ENCODE measurements around the gene LIN52. TPM values are rescaled to one million over a fixed set of nuclear protein-coding genes. Genes with fewer than 3 reads are reported as not detected.

The LIN52 gene
- total RNA-seq, 1 donor = 10.0 TPM

DNA sequence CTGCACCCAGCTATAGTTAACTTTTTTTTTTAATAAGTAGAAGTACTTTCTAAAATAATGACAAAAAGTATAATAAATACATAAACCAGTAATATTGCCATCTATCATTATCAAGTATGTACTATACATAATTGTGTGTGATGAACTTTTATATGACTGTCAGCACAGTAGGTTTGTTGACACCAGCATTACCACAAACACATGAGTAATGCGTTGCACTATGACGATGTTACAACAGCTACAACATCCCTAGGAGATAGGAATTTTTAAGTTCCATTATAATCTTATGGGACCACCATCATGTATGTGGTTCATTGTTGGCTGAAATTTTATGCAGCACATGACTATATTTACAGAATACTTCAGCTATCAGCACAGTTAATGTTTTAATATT lies 91.6 kb downstream of the LIN52 start:
- DNase-seq (ENCODE audit: low read depth) = no peak
- no peak overlapping the region for H3K4me3 ChIP-seq (ENCODE audit: low read depth, low read length)
- TF ChIP-seq, protein P1, sequence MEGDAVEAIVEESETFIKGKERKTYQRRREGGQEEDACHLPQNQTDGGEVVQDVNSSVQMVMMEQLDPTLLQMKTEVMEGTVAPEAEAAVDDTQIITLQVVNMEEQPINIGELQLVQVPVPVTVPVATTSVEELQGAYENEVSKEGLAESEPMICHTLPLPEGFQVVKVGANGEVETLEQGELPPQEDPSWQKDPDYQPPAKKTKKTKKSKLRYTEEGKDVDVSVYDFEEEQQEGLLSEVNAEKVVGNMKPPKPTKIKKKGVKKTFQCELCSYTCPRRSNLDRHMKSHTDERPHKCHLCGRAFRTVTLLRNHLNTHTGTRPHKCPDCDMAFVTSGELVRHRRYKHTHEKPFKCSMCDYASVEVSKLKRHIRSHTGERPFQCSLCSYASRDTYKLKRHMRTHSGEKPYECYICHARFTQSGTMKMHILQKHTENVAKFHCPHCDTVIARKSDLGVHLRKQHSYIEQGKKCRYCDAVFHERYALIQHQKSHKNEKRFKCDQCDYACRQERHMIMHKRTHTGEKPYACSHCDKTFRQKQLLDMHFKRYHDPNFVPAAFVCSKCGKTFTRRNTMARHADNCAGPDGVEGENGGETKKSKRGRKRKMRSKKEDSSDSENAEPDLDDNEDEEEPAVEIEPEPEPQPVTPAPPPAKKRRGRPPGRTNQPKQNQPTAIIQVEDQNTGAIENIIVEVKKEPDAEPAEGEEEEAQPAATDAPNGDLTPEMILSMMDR (IDR thresholded peaks at IDR 0.05; ENCODE audit: insufficient read depth, low read length) = no peak

DNA sequence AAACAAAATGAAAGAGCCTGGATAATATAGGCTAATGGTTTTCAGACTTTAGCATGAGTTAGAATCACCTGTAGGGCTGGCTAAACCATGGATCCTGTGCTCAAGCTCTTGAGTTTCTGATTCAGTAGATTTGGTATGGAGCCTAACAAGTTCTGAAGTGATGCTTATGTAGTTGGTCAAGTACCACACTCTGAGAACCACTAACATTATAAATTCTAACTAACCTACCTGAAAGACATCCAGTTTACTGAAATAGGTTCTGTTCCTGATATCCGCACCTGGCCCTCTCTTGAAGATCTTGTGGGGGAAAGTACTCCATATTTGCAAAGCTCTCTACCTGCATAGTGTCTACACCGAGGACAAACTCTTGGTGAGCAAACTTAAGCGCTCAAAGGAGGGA lies 95.1 kb downstream of the LIN52 start:
- DNase-seq (ENCODE audit: low read depth) = no peak

DNA sequence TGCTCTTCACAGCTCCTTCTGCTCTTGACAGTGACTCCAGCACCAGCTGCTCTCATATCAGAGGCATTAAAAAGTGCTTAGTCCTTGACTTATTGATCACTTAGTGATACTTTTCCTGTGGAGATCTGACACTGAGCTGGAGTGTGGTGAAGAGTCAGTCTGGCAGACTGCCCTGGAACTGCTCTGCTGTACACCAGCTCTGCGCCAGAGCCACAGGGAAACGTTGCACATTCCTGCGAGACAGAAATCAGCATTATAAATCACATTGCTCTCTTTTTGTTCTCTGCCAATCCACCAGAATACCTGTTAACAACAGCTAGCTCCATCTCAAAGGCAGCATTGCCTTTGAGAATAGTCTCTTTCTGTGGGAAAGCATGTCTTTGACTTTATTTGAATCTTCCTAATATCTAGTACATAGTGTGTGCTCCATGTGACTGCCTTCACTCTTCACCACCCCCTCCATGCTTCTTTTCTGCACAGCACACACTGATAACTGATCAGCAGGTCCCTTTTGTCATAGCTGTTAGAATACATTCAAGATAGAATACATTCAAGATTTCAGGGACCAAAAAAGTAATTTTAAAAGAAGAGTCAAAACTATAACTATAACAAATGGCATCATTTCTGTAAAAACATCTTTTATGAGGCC lies 106.3 kb downstream of the LIN52 start:
- TF ChIP-seq, protein P1 (IDR thresholded peaks at IDR 0.05; ENCODE audit: insufficient read depth, low read length) = no peak
- no peak overlapping the region for H3K4me3 ChIP-seq (ENCODE audit: low read depth, low read length)
- DNase-seq (ENCODE audit: low read depth) = no peak

More for the DNA sequence above, 95.1 kb downstream of the LIN52 start:
- no peak overlapping the region for H3K4me3 ChIP-seq (ENCODE audit: low read depth, low read length)
- TF ChIP-seq, protein P1 (IDR thresholded peaks at IDR 0.05; ENCODE audit: insufficient read depth, low read length) = no peak

DNA sequence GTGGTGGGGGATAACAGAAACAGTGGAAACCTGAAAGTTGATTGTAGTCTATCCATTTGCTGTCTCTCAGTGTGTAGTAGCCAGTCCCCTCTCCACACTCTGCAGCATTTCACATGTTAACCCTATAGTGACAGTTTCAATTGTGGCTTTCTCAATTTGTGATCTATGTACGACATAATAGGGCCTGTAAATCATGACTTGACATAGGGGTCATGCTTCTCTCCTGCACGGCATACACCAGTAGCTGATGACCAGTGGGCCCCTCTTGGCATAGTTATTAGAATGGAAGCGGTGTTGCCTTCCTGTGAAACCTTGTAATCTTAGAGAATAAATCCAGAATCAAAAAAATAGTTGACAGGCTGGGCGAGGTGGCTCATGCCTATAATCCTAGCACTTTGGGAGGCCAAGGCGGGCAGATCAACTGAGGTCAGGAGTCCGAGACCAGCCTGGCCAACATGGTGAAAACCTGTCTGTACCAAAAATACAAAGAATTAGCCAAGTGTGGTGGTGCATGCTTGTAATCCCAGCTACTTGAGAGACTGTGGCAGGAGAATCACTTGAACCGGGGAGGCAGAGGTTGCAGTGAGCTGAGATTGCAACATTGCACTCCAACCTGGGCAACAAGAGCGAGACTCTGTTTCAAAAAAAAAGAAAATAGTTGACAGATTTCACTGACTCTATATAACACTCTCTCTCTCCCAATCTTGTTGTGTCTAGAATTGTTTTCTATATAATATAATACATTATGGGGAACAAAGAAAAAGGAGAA lies 109.9 kb downstream of the LIN52 start:
- TF ChIP-seq, protein P1 (IDR thresholded peaks at IDR 0.05; ENCODE audit: insufficient read depth, low read length) = no peak
- H3K4me3 ChIP-seq (ENCODE audit: low read depth, low read length) = no peak overlapping the region
- no peak for DNase-seq (ENCODE audit: low read depth)

DNA sequence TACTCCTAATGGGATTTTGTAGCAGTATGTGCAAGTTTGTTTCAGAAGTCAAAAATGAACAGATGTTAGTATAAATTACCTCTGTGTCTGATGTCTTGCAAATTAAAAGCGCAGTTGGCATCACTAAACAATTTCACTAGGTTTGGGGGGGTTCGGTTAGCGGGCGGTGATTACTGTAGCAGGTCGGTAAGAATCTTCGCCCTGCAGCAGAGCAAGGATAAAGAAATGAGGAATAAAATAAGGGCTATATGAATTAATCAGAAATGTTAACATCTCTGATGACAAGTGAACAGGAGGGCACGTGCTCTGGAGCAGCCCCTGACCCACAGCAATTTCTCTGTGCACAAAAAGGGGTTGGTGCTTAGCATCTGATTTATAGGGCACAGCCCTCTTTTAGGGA lies 110.9 kb downstream of the LIN52 start:
- DNase-seq (ENCODE audit: low read depth) = no peak
- H3K4me3 ChIP-seq (ENCODE audit: low read depth, low read length) = no peak overlapping the region
- TF ChIP-seq, protein P1 (IDR thresholded peaks at IDR 0.05; ENCODE audit: insufficient read depth, low read length) = no peak

DNA sequence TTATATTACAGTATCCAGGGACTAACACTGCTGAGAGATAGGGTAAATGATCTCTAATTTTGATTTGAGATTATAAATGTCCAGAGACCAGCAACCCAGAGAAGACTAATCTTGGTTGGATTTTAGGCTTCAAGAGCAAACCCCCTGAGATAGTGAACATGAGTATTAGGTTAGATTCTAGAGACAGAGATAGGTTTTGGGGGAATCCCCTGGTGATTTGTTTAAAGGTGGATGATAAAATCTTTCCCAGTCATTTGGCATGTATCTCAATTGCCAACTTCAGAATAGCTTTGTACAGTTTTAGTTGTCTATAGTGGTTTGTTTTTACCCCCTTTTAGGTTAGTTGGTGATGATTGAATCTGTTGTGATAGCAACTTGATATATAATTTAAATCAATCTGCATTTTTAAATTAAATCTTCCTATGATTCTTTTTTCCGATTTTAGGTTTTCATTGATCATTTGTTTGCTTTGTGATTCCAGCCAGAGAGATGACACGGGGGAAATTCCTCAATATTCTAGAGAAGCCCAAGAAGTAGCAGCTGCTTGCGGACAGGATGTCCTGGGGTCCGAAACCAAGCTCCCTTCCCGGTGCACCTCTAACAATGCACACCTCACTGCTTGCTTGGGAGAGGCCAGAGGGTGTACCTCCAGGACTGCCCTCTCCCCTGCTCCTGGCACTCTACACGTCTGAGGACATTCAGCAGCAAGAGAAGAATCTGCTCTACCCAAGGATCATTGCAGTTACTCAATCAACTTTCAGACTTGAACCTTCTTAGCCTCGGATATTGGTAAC lies 113.9 kb downstream of the LIN52 start:
- TF ChIP-seq, protein P1 (IDR thresholded peaks at IDR 0.05; ENCODE audit: insufficient read depth, low read length) = no peak
- H3K4me3 ChIP-seq (ENCODE audit: low read depth, low read length) = no peak overlapping the region
- DNase-seq (ENCODE audit: low read depth) = no peak
